WTC11 (cell line): Measurements from ENCODE around the gene GLRA3. TPM values are rescaled to one million over a fixed set of nuclear protein-coding genes. Genes with fewer than 3 reads are reported as not detected.

Experiments used
- ATAC-seq: fragments of 200-7000 bp; cut with Tn5 transposase; 2 replicates; pipeline ENCODE4 v1.10.0; 2021; ENCODE audit warnings: mild to moderate bottlenecking, moderate library complexity
- CTCF ChIA-PET: fragments of 300-600 bp; sonication (Branson Sonifier 250); formaldehyde crosslinking; loops from one replicate; lab custom pipeline; 2021; ENCODE audit warnings: antibody characterized with exemption; lab: Charles Lee
- POLR2A ChIA-PET: fragments of 350-600 bp; sonication (Branson Sonifier 250); formaldehyde crosslinking; loops from one replicate; lab custom pipeline; 2021; ENCODE audit warnings: antibody characterized with exemption; lab: Charles Lee
- DNase-seq: peaks from one replicate; pipeline ENCODE4 v3.0.0; 2021; ENCODE audit warnings: low spot score
- H3K27ac Mint-ChIP-seq: 2 replicates; pipeline ENCODE4 v1.8.0; 2021; ENCODE audit warnings: mixed read lengths
- H3K27me3 Mint-ChIP-seq: 2 replicates; pipeline ENCODE4 v1.8.0; 2021; ENCODE audit warnings: low read depth, mild to moderate bottlenecking, moderate library complexity, mixed read lengths
- H3K36me3 Mint-ChIP-seq: 2 replicates; pipeline ENCODE4 v1.8.0; 2021; ENCODE audit warnings: mixed read lengths
- H3K4me1 Mint-ChIP-seq: 2 replicates; pipeline ENCODE4 v1.8.0; 2022; ENCODE audit warnings: mixed read lengths
- H3K4me3 Mint-ChIP-seq: 2 replicates; pipeline ENCODE4 v1.8.0; 2021; ENCODE audit warnings: mild to moderate bottlenecking, moderate library complexity, mixed read lengths
- H3K9me3 Mint-ChIP-seq: 2 replicates; pipeline ENCODE4 v1.8.0; 2021; ENCODE audit warnings: mixed read lengths
- AFF4 ChIP-seq: sonication (generic); formaldehyde crosslinking; IDR thresholded peaks from 2 replicates; pipeline ENCODE4 v1.8.1; 2023; ENCODE audit warnings: mild to moderate bottlenecking, missing genetic modification reagents, borderline replicate concordance
- CBFB ChIP-seq: sonication (generic); formaldehyde crosslinking; IDR thresholded peaks from 2 replicates; pipeline ENCODE4 v1.8.1; 2022; ENCODE audit warnings: mild to moderate bottlenecking, low read depth, missing genetic modification reagents
- ERG ChIP-seq: fragments of 250-450 bp; sonication (Bioruptor Pico); IDR thresholded peaks from 2 replicates; pipeline ENCODE4 v1.8.0; 2021; ENCODE audit warnings: mild to moderate bottlenecking
- FOXP4 ChIP-seq: sonication (generic); formaldehyde crosslinking; IDR thresholded peaks from 2 replicates; pipeline ENCODE4 v1.8.0; 2022; ENCODE audit warnings: mild to moderate bottlenecking, missing genetic modification reagents
- HMGXB4 ChIP-seq: sonication (generic); formaldehyde crosslinking; IDR thresholded peaks from 2 replicates; pipeline ENCODE4 v1.8.1; 2023; ENCODE audit warnings: mild to moderate bottlenecking, moderate library complexity, missing genetic modification reagents
- RORB ChIP-seq: fragments of 250-450 bp; sonication (Bioruptor Pico); IDR thresholded peaks from 2 replicates; pipeline ENCODE4 v1.9.0; 2021; ENCODE audit warnings: mild to moderate bottlenecking
- SOX15 ChIP-seq: fragments of 250-450 bp; sonication (Bioruptor Pico); IDR thresholded peaks from 2 replicates; pipeline ENCODE4 v1.9.0; 2021; ENCODE audit warnings: mild to moderate bottlenecking
- TP53 ChIP-seq: sonication (generic); formaldehyde crosslinking; IDR thresholded peaks from 2 replicates; pipeline ENCODE4 v1.8.1; 2023; ENCODE audit warnings: mild to moderate bottlenecking, missing genetic modification reagents
- USF1 ChIP-seq: sonication (generic); formaldehyde crosslinking; IDR thresholded peaks from 2 replicates; pipeline ENCODE4 v1.8.0; 2022; ENCODE audit warnings: mild to moderate bottlenecking, missing genetic modification reagents
- USF2 ChIP-seq: sonication (generic); formaldehyde crosslinking; IDR thresholded peaks from 2 replicates; pipeline ENCODE4 v1.8.1; 2023; ENCODE audit warnings: mild to moderate bottlenecking, missing genetic modification reagents, moderate library complexity
- ZBTB21 ChIP-seq: sonication (generic); formaldehyde crosslinking; IDR thresholded peaks from 2 replicates; pipeline ENCODE4 v1.8.1; 2023; ENCODE audit warnings: mild to moderate bottlenecking, missing genetic modification reagents, borderline replicate concordance
- ZNF121 ChIP-seq: sonication (generic); formaldehyde crosslinking; IDR thresholded peaks from 2 replicates; pipeline ENCODE4 v1.8.0; 2023; ENCODE audit warnings: missing genetic modification reagents
- ZNF219 ChIP-seq: sonication (generic); formaldehyde crosslinking; IDR thresholded peaks from 2 replicates; pipeline ENCODE4 v1.8.0; 2023; ENCODE audit warnings: missing genetic modification reagents, mild to moderate bottlenecking, borderline replicate concordance
- total RNA-seq: library from RNA; stranded (reverse); gene quantifications from 3 replicates; pipeline ENCODE4 v1.2.3, GENCODE V29; 2021

GLRA3 gene
- total RNA-seq, 1 experiment from 2014 or later, result 0.15 TPM

GRCh38 chr4:174834477-174834876, 5.4 kb upstream of the GLRA3 start:
- ATAC-seq, result no peak
- POLR2A ChIA-PET, result no interaction called here

More at GRCh38 chr4:174834477-174834876, 5.4 kb upstream of the GLRA3 start:
- CTCF ChIA-PET, result no interaction called here
- no peak for DNase-seq
- Mint-ChIP-seq H3K4me3 (no peak overlapping the region), H3K27me3 (no peaks in the 10 kb centered on the region), H3K4me1 (peaks cover 14% of the 10 kb centered on the region), H3K27ac (no peak overlapping the region), H3K9me3 (no peaks in the 10 kb centered on the region), H3K36me3 (no peaks in the 10 kb centered on the region)
- TF ChIP-seq TP53 (no peak), HMGXB4 (CRISPR knock-in tag) (no peak), FOXP4 (CRISPR knock-in tag) (no peak), USF2 (CRISPR knock-in tag) (no peak), ZBTB21 (CRISPR knock-in tag) (no peak), ZNF219 (CRISPR knock-in tag) (no peak), RORB (CRISPR knock-in tag) (no peak), AFF4 (no peak), USF1 (CRISPR knock-in tag) (no peak), SOX15 (CRISPR knock-in tag) (no peak), ERG (CRISPR knock-in tag) (no peak), ZNF121 (CRISPR knock-in tag) (no peak), CBFB (CRISPR knock-in tag) (no peak)
